ENCODE results near the gene DNAH14. TPM values are rescaled to one million over a fixed set of nuclear protein-coding genes. Genes with fewer than 3 reads are reported as not detected.

DNAH14 gene
- total RNA-seq, 4 donors from 2014 or later: 1.5 to 14.1 (median 3.3) TPM

GRCh38 chr1:225388372-225388771 lies 458.9 kb downstream of the DNAH14 start:
- TF ChIP-seq CTCF (IDR thresholded peaks at IDR 0.05; ENCODE audit: low read depth): no peak

GRCh38 chr1:225389843-225390242 lies 460.4 kb downstream of the DNAH14 start:
- no peak for TF ChIP-seq CTCF (IDR thresholded peaks at IDR 0.05; ENCODE audit: low read depth)

GRCh38 chr1:225396357-225396756 lies 466.9 kb downstream of the DNAH14 start:
- no peak for TF ChIP-seq CTCF (IDR thresholded peaks at IDR 0.05; ENCODE audit: low read depth)

GRCh38 chr1:225400968-225401367 lies 471.5 kb downstream of the DNAH14 start:
- TF ChIP-seq CTCF (IDR thresholded peaks at IDR 0.05; ENCODE audit: low read depth): no peak

- no peak for TF ChIP-seq CTCF (IDR thresholded peaks at IDR 0.05; ENCODE audit: low read depth)
These were observed 477.7 kb downstream of the DNAH14 start for GRCh38 chr1:225406976-225407725.

GRCh38 chr1:225407755-225408154 lies 478.3 kb downstream of the DNAH14 start:
- no peak for TF ChIP-seq CTCF (IDR thresholded peaks at IDR 0.05; ENCODE audit: low read depth)

- TF ChIP-seq CTCF (IDR thresholded peaks at IDR 0.05; ENCODE audit: low read depth): no peak
These were observed 478.8 kb downstream of the DNAH14 start for GRCh38 chr1:225408249-225408648.
